Ascending aorta (tissue), 2 donors: ENCODE measurements around the gene ARHGAP40. TPM values are rescaled to one million over a fixed set of nuclear protein-coding genes. Genes with fewer than 3 reads are reported as not detected.
A peak's percentile ranks its signal among the peaks of the same experiment; 100 is the strongest.

Source experiments
- DNase-seq, 2 donors: peaks; one replicate each; pipeline ENCODE4 v3.0.0-alpha.2; 2019; ENCODE audit warnings: low spot score in 2 of 2
- H3K27ac ChIP-seq, 2 donors: fragments of 200-600 bp; sonication (generic); one replicate each; pipeline ENCODE4 v1.5.1; 2016 to 2017; ENCODE audit warnings: mild to moderate bottlenecking in 1 of 2
- H3K27me3 ChIP-seq: fragments of 200-600 bp; sonication (generic); one replicate; pipeline ENCODE4 v1.5.1; 2017
- H3K36me3 ChIP-seq, 2 donors: fragments of 200-600 bp; sonication (generic); one replicate each; pipeline ENCODE4 v1.5.1; 2016
- H3K4me1 ChIP-seq, 2 donors: fragments of 200-600 bp; sonication (generic); one replicate each; pipeline ENCODE4 v1.5.1; 2016 to 2017; ENCODE audit warnings: mild to moderate bottlenecking in 1 of 2
- H3K4me3 ChIP-seq, 2 donors: fragments of 200-600 bp; sonication (generic); one replicate each; pipeline ENCODE4 v1.5.1; 2016 to 2017; ENCODE audit warnings: mild to moderate bottlenecking in 1 of 2
- H3K9me3 ChIP-seq, 2 donors: fragments of 200-600 bp; sonication (generic); one replicate each; pipeline ENCODE4 v1.5.1; 2016
- CTCF ChIP-seq, 3 experiments: fragments of 200-600 bp in 2 of 3; fragments of 450-650 bp in 1 of 3; sonication (generic) in 2 of 3; IDR thresholded peaks; one replicate each; pipeline ENCODE4 v1.5.1; 2016 to 2019; ENCODE audit warnings: antibody characterized with exemption in 3 of 3, mild to moderate bottlenecking in 1 of 3, moderate library complexity in 1 of 3
- intact Hi-C: fragments of 100-400 bp; cut with DNase I; formaldehyde crosslinking; loops from one replicate; pipeline ENCODE4 v1.15.1; 2023
- total RNA-seq: library from RNA; depleted of rRNA; stranded (reverse); fragments of >200 nt; gene quantifications from one replicate; pipeline ENCODE4 v1.1.0, GENCODE V29; 2016

Gene ARHGAP40
- total RNA-seq, 1 donor from 2014 or later: not detected

GRCh38 chr20:38671701-38672292 is 70.2 kb downstream of the ARHGAP40 start:
- DNase-seq: no peak
- Histone ChIP-seq H3K4me1 (peaks cover 3% of the 10 kb centered on the region in 2 donors), H3K4me3 (no peak overlapping the region), H3K27me3 (peaks cover 5% of the 10 kb centered on the region), H3K9me3 (no peaks in the 10 kb centered on the region), H3K27ac (no peak overlapping the region), H3K36me3 (no peaks in the 10 kb centered on the region)
- TF ChIP-seq CTCF (IDR thresholded peaks at IDR 0.05): no peak
- intact Hi-C loops: no loop called here

- Histone ChIP-seq H3K4me1 (peaks cover 3% of the 10 kb centered on the region in 2 donors), H3K27me3 (peaks cover 5% of the 10 kb centered on the region)
These were observed 70.9 kb downstream of the ARHGAP40 start for GRCh38 chr20:38672504-38672903.

GRCh38 chr20:38673261-38673660 is 71.7 kb downstream of the ARHGAP40 start:
- H3K4me1 ChIP-seq: peaks cover 3% of the 10 kb centered on the region in 2 donors
- TF ChIP-seq CTCF (IDR thresholded peaks at IDR 0.05): no peak
- peaks cover 5% of the 10 kb centered on the region for H3K27me3 ChIP-seq
- H3K4me3 ChIP-seq: no peak overlapping the region
- DNase-seq: no peak
- H3K36me3 ChIP-seq: no peaks in the 10 kb centered on the region
- no peaks in the 10 kb centered on the region for H3K9me3 ChIP-seq
- H3K27ac ChIP-seq: no peak overlapping the region
- intact Hi-C loops: no loop called here

More at GRCh38 chr20:38672504-38672903, 70.9 kb downstream of the ARHGAP40 start:
- no peak for DNase-seq
- Histone ChIP-seq H3K36me3 (no peaks in the 10 kb centered on the region), H3K9me3 (no peaks in the 10 kb centered on the region), H3K27ac (no peak overlapping the region), H3K4me3 (no peak overlapping the region)
- no peak for TF ChIP-seq CTCF (IDR thresholded peaks at IDR 0.05)
- intact Hi-C loops: no loop called here

GRCh38 chr20:38673725-38674091 is 72.1 kb downstream of the ARHGAP40 start:
- H3K4me3 ChIP-seq: peak overlapping the region; percentile 50 to 59
- no peaks in the 10 kb centered on the region for H3K36me3 ChIP-seq
- H3K9me3 ChIP-seq: no peaks in the 10 kb centered on the region
- DNase-seq: no peak
- no peak overlapping the region for H3K27ac ChIP-seq
- H3K27me3 ChIP-seq: peaks cover 5% of the 10 kb centered on the region
- intact Hi-C loops: no loop called here
- TF ChIP-seq CTCF (IDR thresholded peaks at IDR 0.05): no peak
- peaks cover 3% of the 10 kb centered on the region in 2 donors for H3K4me1 ChIP-seq

- Histone ChIP-seq H3K4me1 (peaks cover 3% of the 10 kb centered on the region in 2 donors), H3K27me3 (peaks cover 5% of the 10 kb centered on the region), H3K4me3 (peak overlapping the region; percentile 50 to 59), H3K9me3 (no peaks in the 10 kb centered on the region), H3K27ac (no peak overlapping the region), H3K36me3 (no peaks in the 10 kb centered on the region)
- TF ChIP-seq CTCF (IDR thresholded peaks at IDR 0.05): no peak
- DNase-seq: no peak
- intact Hi-C loops: no loop called here
These were observed 72.6 kb downstream of the ARHGAP40 start for GRCh38 chr20:38674092-38674764.
